HG02642 (cell line): ENCODE data around the gene SPON1.
"Not testable (repeated sequence)": the region's sequence is repeated elsewhere in the genome, so short reads cannot be mapped to it uniquely, and the experiment has no call there.

Experiments used
- ATAC-seq: cut with Tn5 transposase; IDR thresholded peaks from one replicate; pipeline ENCODE4 v1.9.1; 2021; ENCODE audit warnings: mild to moderate bottlenecking; ENCODE audit not compliant: unreplicated experiment, poor library complexity

SPON1 gene

GRCh38 chr11:14229472-14229871 is 266.9 kb downstream of the SPON1 start:
- ATAC-seq: no peak

GRCh38 chr11:14230407-14230806 is 267.9 kb downstream of the SPON1 start:
- no peak for ATAC-seq

DNA sequence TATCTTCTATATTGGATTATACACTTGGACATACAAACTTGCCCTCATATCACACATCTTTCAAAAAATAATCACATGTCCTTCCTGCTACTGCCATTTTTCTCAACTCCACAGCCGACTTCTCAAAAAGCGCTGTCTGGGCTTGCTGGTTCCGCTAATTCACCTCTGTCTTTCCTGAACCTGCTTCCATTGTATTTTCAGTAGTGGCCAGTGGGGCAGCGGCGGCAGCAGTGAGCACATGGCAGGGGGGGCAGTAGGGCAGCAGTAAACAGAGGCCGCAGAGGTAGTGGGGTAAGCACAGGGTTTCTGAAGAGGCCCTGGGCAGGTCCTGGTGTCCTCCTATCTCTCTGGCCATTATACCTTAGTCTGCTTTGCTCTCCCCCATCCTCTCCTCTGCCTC is 270.1 kb downstream of the SPON1 start:
- no peak for ATAC-seq

- no peak for ATAC-seq
These were observed 271.9 kb downstream of the SPON1 start for GRCh38 chr11:14234446-14234845.

GRCh38 chr11:14235701-14236100 is 273.2 kb downstream of the SPON1 start:
- no peak for ATAC-seq

DNA sequence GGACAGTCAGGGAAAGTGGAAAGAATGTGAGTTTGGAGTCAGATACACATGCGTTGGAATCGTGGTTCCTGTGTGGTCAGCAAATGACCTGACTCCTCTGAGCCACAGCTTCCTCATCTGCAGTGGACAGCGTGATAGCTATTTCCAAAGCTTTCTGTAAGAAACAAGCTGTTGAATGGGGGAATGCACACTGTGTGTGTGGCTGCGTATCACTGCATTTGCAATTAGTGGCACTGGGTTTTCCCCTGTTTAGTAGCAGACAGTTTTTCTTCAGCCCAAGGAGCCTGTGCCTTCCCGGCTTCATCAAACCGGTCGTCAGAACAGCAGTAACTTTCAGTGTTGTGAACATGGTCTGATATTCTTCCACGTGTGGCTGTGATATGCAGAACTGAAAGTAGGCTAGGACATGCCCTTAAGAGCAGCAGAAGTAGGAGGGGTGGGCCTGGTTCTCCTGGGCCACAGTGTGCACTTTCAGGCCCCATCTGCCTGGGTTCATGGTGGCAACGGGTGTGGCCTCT is 275.0 kb downstream of the SPON1 start:
- peak; percentile 93 for ATAC-seq

DNA sequence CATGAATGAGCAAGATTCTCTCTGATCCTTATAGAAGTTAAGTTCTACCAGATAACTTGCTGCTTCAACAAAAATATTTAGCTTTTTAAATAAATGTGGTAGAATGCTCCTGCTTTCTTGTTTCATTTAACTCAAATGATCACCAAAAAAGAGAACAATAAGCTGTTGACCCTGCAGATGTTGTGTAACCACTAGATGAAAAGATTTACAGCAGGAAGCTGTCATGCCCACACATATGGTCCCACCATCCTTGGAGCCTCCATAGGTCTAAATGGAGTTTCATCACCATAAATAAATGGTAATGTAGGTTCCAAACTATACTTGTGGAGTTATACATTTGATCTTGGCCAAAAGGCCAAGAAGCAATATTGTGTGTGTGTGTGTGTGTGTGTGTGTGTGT is 277.7 kb downstream of the SPON1 start:
- ATAC-seq: no peak

- ATAC-seq: no peak
These were observed 278.4 kb downstream of the SPON1 start for GRCh38 chr11:14240951-14241350.

DNA sequence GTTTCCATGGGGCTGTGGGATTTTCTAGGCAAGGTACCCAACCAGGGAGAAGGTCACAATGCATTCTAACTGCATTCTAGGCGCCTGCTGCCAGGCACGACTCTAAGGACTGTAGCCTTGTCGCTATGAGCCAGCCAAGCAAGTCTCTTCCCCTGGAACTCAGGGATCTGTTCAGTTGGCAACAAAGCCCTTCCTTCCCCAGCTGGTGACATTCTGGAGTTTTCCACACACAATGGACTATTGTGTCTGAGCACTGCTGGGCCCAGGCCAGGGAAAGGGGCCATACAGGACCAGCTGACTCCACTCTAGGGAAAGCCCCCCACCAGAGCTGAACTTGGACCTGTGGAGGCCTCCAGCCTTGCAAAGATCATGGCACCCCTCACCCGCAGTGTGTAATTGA is 279.7 kb downstream of the SPON1 start:
- no peak for ATAC-seq

GRCh38 chr11:14242733-14243132 is 280.2 kb downstream of the SPON1 start:
- no peak for ATAC-seq

DNA sequence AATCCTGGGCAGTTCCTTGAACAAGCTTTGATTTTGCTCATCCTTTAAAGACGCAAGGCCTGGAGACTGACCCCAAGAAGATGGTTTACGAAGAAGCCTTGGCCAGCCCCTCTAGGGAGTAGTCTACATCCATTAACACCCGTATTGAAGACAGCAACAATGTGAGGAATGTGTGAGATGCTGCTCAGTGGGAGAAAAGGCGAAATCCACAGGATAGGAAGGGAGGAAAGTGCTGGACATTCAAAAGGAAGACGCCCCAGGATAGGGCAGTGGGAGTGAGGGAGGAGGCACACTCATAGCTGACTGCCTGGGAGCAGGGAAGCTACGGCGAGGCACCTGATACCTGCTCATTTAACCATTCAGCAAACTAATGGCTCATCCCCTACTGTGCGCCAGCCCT is 282.4 kb downstream of the SPON1 start:
- no peak for ATAC-seq

GRCh38 chr11:14245444-14245843 is 282.9 kb downstream of the SPON1 start:
- ATAC-seq: no peak

DNA sequence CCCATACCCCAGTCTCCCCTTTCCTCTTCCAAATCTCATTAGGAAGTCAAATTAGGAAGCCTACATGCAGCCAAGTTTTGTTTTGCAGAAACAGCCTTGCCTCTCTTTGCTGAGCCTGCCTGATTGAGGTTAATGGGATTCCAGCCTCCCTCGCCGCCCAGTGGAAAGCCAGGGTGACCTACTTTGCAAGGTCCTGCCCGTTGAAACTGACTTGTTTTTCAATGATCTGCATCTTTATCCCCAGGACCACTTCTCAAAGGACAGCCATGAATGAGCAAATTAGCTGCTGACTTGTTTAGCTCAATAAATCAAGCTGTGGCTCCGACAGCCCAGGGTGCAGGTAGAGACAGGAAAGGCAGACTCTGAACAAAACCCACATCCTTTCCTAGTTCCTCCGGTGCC is 286.1 kb downstream of the SPON1 start:
- ATAC-seq: no peak

GRCh38 chr11:14249121-14249963 is 286.8 kb downstream of the SPON1 start:
- no peak for ATAC-seq

DNA sequence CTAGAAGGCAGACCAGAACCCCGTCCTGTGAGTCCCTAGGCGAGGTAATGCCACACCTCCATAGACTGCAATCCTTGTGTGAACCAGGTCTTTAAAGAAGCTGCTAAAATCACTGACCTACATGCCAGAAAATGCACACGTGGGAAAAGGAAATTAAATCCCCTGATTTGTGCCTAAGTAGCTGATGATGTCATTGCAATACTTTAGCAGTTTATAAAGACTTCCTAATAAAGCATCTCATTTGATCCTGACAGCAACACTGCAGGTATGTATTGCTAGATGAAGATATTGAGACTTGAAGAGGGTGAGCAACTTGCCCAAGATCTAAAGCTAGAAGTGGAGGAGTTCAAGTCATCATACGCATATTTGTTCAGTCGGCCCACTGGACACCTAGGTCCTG is 289.2 kb downstream of the SPON1 start:
- ATAC-seq: no peak

DNA sequence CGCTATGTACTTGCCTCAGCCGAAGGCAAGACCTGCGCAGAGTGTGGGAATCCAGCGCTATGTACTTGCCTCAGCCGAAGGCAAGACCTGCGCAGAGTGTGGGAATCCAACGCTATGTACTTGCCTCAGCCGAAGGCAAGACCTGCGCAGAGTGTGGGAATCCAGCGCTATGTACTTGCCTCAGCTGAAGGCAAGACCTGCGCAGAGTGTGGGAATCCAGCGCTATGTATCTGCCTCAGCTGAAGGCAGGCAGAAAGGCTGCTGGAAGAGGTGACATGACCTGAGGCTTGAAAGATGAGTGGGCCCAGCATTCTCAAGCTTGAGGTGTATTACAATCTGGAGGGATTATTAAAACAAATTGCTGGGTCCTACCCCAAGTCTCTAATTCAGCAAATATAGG is 290.0 kb downstream of the SPON1 start:
- ATAC-seq: not testable (repeated sequence)

DNA sequence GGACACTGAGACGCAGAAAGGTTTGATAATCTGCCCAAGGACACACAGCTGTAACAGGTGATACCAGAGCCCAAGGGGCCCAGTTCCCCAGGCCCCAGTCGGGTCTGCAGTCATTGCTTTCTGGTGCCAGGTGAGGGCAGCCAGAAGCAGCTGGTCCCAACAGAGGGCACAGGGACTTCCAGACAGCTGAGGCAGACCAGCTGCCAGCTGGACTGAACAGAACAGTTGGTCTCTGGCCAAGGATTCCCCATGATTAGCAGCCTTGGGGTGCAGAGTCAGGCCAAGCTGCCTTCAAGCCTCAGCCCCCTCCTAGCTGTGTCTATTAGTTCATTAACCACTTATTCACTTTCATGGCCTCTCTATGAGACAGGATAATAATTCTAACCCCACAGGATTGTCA is 290.9 kb downstream of the SPON1 start:
- no peak for ATAC-seq

- no peak for ATAC-seq
These were observed 291.3 kb downstream of the SPON1 start for GRCh38 chr11:14253840-14254239.

- no peak for ATAC-seq
These were observed 292.2 kb downstream of the SPON1 start for GRCh38 chr11:14254533-14255237.

DNA sequence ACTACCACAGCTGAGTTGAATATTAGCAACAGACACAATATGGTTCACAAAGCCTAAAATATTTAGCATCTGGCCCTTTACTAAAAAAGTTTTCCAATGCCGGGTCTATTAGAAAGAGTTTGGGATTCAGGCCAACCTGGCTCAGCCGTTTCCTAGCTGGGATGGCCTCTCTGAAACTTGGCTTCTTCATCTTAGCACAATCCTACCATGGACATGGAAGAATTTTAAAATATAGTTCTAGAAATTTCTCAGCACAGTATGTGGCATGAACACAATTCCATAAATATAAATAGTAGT is 292.7 kb downstream of the SPON1 start:
- no peak for ATAC-seq

DNA sequence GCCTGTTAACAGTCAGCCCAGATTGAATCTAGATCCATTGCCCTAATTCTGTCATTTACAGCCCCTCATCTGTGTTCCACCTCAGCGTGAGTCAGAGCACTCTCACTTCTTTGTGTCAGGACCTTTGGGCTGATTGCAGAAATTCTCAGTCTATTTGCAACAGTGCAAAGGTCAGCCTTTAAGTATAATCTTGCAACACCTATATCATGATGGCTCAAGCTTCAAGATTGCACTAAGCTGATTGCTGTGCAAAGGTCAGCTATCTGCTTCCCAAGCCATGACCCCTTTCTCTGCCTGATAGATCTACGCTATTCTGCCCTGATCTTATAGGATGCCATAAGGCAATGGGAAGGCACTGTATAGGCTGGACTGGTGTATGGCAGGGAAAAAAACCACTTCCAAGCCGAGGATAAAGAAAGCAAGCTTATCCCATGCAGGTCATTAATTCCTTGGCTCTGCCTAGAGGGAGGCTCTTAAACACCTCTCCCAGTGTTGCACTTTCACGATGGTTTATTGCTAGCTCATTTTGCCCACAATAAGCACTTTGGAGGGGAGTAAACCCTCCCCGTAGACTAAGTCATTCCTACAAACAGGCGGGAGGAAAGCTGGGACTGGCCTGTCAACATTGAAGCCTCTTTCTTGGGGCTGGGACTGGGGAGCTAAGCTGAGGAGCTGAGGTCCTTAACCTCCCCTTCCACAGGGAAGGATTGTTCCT is 295.9 kb downstream of the SPON1 start:
- ATAC-seq: no peak
